GM19328 (cell line): ENCODE data around the gene TMEM17.
A peak's percentile ranks its signal among the peaks of the same experiment; 100 is the strongest.

Experiments
- ATAC-seq: cut with Tn5 transposase; IDR thresholded peaks from one replicate; pipeline ENCODE4 v1.9.1; 2021; ENCODE audit warnings: mild to moderate bottlenecking, moderate library complexity; ENCODE audit not compliant: unreplicated experiment

TMEM17 gene

DNA sequence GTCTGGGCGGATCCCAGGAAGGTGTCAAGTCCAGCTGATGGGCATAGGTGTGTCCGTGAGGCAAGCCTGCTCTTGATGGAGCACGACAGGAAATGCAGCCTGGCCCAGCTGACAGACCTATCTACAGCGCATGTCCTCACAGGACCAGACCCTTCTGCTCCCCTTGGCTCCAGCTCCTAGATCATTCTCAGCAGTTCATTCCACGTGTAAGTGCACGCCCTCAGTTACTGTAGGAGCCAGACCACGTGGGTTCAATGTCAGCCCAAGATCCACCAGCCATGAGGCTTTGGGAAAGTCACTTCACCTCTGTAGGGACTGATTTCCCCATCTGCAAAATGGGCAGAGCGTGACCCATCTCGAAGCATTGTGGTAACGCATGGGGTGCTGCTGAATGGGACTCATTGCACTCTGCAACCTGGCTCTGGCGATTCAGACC, 47.8 kb downstream of the TMEM17 start:
- no peak for ATAC-seq

DNA sequence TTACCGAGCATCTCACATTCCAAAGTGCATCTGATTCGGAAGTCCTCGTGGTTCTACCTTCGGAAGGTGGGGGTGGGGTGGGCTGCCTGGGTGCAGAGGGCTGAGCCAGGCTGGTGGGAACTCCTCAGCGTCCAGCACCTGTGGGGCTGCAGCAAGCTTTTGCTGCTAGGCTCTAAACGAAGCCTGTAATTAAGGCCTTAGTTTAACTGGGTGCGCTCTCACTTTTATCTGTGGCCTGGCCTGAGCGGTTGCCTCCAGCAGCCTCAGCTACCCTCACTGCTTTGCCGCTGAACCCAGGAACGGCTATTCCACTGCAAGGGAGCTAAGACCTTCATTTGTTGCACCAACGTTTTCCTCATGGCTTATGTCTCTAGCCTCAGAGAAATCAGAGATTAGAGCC, 48.4 kb downstream of the TMEM17 start:
- ATAC-seq = no peak

DNA sequence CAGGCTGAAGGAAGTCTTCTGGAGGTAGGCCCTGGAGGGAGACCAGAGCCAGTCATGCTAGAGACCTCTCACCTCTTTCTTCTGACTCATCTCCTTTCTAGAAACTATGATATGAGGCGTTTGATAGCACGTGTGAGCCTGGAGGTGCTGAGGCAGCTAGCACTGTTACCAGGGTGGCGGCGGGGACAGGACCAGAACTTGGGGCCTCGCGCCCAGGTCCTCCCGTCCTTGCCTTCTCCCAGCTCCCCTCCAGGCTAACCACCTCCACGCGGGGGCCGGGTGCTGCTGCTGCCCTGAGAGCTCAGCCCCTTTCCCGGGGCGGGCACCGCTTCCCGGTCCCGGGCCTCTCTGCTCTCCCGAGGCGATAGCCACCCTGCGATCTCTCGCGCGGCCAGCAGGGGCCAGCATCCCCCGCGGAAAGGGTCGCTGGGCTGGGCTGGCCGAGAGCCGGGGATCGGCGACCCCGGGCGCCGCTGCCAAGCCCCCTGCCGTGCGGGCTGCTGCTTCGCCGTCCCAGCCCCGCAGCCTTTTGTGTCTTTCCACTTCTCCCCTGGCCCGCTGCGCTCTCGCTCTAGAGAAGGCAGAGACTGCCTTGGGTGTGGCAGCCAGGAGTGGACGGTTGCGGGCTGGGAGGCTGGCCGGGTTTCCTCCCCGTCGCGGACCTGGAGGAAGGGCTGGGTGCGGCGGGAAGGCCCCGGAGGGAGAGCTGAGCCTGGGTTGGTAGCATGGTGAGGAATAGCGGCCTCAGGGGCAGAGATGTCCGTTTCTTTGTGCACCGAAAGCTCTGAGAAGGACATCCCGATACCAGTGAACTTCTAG, 49.1 kb downstream of the TMEM17 start:
- peak; percentile 62 for ATAC-seq

DNA sequence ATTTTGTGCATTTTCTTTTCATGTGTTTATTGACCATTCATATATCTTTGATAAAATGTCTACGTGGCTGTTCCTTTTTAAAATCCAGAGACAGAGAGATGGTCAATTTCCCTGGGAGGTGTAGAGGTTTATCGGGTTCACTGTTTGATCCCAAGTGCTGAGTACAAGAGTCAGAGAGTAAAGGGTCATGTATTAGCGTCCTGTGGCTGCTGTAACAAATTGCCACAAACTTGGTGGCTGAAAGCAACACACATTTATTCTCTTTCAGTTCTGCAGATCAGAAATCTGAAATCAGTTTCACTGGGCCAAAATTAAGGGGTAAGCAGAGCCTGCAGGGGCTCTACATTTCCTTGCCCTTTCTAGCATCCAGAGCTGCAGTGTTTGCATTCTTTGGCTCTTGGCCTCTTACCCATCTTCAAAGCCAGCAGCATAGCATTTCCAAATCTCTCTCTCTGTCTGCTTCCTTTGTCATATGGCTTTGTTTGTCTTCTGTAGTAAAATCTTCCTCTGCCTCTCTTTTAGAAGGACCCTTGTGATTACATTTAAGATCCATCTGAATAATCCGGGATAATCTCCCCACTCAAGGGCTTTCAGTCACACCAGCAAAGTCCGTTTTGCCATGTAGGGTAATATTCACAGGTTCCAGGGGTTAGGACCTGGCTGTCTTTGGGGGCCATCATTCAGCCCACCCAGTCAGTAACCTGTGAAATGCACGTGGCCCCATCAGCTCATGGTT, 49.9 kb downstream of the TMEM17 start:
- no peak for ATAC-seq

DNA sequence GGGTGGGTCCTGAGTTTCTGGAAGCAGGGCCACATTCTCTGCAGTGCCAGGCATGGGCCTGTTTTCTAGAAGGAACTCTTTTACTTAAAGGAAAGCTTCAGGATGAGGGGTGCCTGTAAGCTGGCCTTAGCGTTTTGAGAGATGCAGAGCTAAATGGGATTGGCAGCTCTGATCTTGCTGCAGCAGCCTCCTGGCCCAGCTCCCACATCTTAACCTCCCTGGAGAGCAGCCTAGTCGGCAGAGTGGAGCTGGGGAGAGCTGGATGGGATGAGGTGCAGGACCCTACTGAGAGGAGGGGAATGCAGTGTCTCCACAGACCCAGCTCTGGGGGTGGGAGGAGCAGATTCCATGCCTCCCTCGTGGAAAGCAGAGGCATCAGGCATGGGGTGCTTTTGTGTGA, 52.0 kb downstream of the TMEM17 start:
- ATAC-seq = no peak

DNA sequence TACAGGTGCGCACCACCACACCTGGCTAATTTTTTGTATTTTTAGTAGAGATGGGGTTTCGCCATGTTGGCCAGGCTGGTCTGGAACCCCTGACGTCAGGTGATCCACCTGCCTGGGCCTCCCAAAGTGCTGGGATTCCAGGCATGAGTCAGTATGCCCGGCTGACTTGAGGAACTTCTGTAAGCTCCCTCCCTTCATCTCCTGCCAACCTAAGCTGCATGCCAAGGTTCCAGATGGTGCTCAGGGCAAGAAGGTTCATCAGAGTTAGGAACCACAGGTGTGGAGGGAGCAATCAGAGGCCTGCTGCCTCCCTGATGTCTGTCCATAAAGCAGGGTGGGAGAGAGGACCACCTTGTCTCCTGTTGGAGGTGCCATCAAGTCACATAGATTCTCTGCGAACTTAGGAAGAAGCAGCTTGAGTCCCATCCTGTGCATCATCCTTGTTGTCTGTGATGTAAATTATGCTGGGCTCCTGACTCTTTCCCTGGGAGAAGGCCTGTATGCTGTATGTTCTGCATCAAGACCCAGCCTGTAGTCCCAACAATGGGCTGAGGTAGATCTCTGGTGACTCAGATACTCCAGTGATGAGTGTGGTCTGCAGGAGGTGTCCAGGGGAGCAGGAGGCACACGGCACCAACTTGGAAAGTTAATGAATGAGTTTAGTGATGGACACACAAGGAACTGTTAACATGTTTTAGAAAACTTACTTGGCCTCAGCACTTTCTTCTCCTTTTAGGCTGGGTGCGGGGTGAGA, 53.1 kb downstream of the TMEM17 start:
- ATAC-seq = no peak

DNA sequence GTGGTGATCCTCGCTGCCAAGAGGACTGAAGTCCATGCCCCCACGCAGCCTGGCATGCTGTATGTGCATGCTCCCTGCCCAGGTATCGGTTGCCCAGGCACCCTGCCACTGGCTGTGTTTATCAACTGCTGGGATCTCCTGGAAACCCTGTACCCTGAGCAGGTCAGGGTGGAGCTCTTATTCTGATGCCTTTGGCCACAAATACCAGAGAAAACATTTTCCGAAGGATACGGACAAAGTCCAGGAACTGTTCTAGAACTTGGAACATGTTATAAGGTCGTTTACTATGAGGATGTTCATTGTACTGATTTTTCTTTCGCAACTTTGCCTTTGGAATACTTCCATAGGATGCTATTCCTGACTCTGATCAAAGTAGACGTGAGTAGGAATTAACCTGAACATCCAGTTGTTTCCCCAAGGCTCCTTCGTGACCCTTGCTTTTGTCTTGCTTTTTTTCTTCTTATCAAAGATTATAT, 55.2 kb downstream of the TMEM17 start:
- ATAC-seq = no peak
